Fibroblast of skin of right biceps (primary cell): ENCODE measurements around the gene CHRNA7.
"Not testable (repeated sequence)": the region's sequence is repeated elsewhere in the genome, so short reads cannot be mapped to it uniquely, and the experiment has no call there.

Source experiments
- DNase-seq: peaks from one replicate; pipeline ENCODE4 v3.0.0-alpha.2; 2013

Gene CHRNA7

GRCh38 chr15:32120577-32121383, 90.5 kb downstream of the CHRNA7 start:
- DNase-seq = no peak

DNA sequence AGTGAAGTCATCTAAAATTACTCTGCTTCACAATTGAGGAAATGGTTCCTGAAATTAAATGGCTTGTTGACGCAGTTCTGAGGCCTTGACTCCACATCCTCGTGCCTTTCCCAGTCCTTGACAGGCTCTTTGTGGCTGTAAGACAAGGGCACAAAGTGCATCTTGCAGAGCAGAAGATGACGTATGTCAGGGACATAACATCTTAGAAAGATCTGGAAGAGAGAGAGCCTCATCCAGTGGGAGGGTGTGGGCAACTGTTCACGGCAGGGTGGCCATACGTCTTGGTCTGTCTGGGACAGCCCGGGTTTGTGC, 91.0 kb downstream of the CHRNA7 start:
- no peak for DNase-seq

DNA sequence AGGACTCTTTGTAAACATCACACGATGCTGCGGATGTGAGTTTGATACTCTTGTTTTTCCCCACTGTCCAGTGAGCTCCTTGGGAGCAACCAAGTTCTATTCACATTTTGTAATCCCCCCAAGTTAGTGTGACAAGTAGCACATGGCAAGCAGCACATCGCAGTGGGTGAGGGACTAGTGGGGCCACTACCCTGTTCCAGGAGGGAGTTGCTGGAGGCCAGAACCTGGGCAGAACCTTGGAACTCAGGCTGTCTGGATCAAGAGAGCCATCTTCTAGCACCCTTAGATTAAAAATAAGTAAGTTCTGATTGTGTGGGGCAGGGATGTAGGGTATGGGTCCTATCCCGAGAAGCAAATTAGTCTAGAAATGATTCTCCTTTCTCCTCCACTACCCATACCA, 91.7 kb downstream of the CHRNA7 start:
- no peak for DNase-seq

DNA sequence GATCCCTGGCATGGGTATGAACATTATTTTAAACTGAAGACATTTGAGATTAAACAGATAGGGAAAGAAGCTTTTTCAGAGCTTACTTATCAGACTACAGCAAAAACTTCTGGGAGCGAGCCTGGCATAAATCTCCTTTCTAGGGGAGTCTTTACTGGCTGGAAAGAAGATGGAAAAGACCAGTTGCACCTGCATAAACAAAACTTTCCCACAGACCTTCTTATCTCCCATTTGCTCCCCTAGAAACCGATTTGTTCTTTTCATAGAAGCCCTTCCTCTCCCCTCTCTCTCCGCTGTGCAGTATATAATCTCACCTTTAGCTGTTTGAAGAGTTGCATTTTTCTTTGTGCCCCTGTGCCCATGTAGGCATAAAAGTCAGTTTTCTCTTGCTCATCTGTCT, 93.2 kb downstream of the CHRNA7 start:
- no peak for DNase-seq

DNA sequence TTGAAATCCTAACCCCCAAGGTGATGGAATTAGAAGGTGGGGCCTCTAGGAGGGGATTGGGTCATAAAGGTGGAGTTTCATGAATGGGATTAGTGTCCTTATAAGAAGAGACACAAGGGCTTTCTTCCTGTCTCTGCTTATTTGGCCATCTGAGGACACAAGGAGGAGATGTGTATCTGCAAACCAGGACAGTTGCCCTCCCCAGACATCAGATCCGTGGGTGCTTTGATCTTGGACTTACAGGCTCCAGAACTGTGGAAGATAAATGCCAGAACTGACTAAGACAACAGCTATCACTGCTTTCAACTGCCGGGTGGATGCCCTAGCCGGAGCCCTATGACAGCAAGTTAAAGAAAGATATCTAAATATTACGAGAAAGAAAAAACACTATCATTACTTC, 94.4 kb downstream of the CHRNA7 start:
- DNase-seq = no peak

- no peak for DNase-seq
Measured at GRCh38 chr15:32125595-32125994, 95.3 kb downstream of the CHRNA7 start.

GRCh38 chr15:32129815-32130214, 99.5 kb downstream of the CHRNA7 start:
- DNase-seq = no peak

GRCh38 chr15:32130823-32131222, 100.5 kb downstream of the CHRNA7 start:
- no peak for DNase-seq

DNA sequence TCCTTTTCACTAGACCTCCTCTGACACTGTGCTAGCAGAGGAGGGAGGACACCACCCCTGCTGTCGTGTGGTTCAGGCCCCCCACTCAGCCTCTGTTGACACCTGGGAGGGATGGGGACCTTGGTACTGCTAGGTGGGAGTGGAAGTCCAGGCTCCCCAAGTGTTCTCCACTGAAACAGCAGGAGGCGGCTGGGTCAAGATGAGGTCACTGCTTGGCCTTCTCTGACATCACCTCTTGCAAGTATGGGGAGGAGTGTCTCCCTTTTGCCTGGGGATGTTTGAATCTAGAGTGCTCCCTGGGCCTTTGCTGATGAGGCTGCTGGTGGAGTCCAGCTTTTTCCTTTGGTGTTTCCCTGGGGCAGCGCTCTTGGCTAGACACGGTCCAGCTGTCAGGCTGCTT, 101.5 kb downstream of the CHRNA7 start:
- no peak for DNase-seq

DNA sequence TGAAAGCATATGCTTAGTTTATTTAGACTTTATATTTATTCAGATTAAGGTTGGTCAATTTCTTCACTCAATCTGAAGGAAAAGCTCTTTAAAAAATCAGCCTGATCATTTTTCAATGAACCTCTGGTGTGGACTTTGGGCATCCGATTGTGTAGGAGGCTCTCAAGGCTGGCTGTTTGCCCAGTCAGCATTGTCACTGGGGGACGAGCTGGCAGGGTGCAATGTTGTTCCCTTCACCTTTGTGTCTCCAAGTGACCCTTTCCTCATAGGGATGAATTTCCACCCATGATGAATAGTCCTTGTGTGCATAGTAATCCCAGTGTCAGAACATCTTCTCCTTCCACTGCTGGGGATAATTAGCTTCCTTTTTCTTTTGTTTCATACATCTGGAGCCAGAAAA, 102.5 kb downstream of the CHRNA7 start:
- no peak for DNase-seq

GRCh38 chr15:32134842-32135241, 104.5 kb downstream of the CHRNA7 start:
- DNase-seq = no peak

- no peak for DNase-seq
Measured at GRCh38 chr15:32135335-32135734, 105.0 kb downstream of the CHRNA7 start.

- DNase-seq = not testable (repeated sequence)
Measured at GRCh38 chr15:32145512-32145911, 115.2 kb downstream of the CHRNA7 start.

DNA sequence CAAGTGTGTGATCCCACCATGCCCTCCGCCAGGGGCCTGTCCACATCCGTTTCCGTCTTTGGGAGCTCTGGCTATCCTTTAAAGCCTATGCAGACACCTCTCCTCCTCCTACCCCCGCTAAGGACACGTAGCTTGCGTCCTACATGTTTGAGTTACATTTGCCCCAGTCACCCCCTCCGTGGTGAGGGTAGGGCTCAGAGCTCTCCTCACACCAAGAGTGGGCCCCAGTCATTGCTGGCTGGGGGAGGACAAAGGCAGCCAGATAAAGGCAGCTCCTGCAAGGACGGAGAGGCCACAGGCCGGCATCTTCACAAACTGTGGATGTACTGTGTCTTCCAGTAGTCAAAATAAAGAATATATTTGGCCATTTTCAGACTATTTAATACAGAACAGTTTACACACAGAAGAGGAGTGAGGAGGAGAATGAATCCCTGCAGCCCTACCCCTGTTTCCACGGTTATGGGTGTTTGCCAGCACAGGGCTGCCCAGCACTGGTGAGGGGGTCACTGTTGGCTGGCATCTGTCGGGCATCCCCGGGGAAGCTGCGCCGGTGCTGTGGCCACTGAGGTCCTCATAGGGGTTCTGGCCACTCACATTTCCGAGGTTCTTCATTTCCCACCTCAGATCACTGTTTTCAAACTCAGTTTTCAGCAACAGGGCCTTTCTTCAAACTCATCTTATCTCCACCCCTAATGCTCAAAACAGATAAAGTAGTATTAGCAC, 118.7 kb downstream of the CHRNA7 start:
- DNase-seq = no peak

DNA sequence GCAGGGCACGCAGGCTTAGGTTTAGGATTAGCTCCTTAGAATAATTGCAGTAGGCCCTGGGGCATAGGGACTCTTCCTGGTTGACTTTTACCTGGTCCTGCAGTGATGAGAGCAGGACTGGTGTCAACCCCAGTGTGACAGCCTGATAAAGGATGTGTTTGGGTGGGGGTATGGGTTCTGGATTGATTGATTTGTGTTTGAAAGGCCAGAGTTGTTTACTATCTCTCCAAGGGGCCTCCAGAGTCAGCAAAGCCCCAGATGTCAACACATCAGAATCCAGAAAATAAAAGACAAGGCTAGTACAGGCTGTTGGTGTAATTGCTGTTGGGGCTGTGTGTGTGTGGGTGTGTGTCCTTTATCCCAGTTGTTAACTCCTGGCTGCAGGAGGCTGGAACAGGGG, 122.3 kb downstream of the CHRNA7 start:
- no peak for DNase-seq

DNA sequence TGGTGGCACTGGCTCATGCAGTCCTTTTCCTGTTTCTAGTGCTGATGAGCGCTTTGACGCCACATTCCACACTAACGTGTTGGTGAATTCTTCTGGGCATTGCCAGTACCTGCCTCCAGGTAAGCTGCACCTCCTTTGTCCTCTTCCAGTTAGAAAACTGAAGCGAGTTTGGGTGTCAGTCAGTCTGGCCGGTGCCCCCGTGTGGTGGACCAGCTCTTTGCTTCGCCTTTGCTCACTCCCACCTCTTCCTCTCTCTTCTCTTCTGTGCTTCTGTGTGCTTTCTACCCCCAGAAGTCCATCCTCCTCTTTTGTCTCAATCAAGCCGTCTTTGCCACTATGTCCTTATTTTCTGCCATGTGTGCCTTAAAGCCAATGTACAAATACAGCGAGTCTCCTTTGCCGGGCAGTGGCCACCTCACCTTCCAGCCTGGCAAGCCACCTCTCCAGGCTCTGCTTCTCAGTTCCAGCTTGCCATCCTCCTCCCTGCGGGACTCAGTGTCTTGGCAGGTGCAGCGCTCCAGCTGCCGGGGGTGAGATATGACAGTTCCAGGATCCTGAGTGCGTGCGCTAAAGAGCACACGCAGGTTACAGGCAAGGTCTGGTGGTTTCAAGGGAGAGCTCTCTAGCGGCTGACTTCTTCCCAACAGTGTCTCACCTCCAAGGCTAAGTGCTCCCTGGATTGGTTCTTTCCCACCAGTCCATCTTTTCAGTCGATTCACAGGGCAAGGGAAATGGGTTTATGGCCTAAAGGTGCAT, 123.7 kb downstream of the CHRNA7 start:
- DNase-seq = not testable (repeated sequence)

DNA sequence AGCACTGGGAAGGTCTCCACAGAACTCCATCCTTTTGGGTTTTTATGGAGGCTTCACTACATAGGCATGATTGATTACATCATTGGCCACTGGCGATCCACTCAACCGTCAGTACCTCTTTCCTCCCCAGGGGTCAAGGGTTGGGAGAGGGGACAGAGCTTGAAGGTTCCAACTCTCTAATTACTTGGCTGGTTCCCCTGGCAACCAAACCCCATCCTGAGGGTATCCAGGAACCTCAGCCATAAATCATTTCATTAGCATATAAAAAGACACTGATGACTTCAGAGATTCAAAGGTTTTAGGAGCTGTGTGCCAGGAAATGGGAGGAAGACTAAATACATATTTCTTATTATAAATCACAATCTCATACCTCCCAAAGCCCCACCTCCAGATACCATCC, 131.8 kb downstream of the CHRNA7 start:
- not testable (repeated sequence) for DNase-seq

DNA sequence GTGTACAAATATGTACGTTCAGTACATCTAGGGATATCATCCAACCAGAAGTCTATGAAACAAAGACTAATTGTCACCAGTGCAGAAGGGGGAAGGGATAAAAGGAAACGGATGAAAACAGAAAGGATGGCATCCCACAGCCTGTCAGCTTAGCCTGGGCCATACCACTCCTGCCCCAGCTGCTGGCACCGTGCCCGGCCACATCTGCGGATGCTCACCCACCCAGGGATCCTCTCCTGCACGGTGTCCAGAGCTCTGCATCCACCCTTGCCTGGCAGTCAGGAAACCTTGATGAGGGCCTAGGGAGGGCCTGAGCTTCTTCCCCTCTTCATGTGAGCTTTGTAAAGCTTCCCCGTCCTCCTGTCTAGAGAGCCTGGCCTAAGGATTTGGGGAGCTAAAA, 133.8 kb downstream of the CHRNA7 start:
- DNase-seq = not testable (repeated sequence)

- not testable (repeated sequence) for DNase-seq
Measured at GRCh38 chr15:32164747-32165146, 134.4 kb downstream of the CHRNA7 start.

DNA sequence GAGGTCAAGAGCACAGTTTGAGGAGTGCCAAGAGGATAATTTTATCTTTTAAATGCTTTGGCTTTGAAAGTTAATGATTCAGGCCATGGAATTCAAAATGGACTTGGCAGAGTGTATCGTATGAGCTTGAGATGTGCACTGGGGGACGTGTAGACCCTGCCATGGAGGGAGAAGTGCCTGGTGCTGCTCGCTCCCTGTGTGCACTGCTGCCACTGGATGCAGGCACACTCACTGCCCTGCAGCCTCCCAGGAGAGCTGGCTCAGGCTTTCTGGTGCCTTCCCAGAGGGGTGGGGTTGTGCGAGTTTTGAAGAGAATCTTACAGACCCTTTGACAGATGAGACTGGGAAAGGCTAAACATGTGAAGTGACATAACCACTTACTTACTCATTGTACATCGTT, 135.5 kb downstream of the CHRNA7 start:
- not testable (repeated sequence) for DNase-seq

DNA sequence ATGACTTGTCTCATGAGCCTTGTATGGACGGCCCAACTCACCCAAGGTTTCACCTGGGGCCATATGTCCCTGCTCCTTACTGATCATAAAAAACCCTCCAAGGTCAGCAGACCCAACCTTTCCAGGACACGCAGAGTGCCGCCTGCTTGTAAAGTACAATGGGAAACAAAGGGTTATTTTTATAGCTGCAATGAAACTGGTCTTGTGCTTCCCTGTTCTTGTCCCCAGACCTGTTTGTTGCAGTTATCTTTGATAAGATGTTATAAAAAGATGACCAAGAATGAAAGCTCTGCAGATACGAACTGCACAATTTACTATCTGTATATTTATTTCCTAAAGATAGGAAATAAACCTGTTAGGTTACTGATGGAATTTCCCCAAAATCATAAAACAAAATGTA, 136.0 kb downstream of the CHRNA7 start:
- DNase-seq = not testable (repeated sequence)

- DNase-seq = not testable (repeated sequence)
Measured at GRCh38 chr15:32167913-32168312, 137.6 kb downstream of the CHRNA7 start.

- DNase-seq = not testable (repeated sequence)
Measured at GRCh38 chr15:32180579-32180978, 150.3 kb downstream of the CHRNA7 start.

DNA sequence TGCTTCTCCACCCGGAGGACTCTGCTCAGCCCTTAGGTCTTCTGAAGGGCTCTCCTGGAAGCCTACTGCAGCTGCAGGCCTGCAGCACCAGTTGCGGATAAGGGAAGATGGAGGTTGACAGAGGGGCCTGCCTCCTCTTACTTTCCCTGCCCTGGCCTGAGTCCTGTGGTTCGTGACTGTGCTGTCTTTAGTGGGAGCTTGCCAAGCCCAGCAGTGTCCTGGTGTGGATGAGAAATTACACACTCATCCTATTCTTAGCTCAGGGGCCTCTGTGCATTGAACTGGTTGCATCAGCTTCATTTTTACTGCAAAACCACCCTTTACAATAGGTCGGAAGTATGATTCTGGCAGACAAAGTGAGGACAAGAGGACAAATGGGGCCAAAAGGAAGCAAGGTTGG, 163.5 kb downstream of the CHRNA7 start:
- not testable (repeated sequence) for DNase-seq
